Endothelial cell of umbilical vein (primary cell): Measurements from ENCODE around the gene IFITM5. TPM values are rescaled to one million over a fixed set of nuclear protein-coding genes. Genes with fewer than 3 reads are reported as not detected.

Experiments
- BruUV-seq: library from RNA; stranded (reverse); fragments of 400-500 nt; replicated peaks from 2 replicates; lab custom pipeline; 2021; lab: Mats Ljungman, UMichigan
- CTCF ChIA-PET: fragments of 300-600, 350-600 bp; sonication (Branson Sonifier 250); formaldehyde crosslinking; loops from one replicate; lab custom pipeline; 2021; ENCODE audit warnings: antibody characterized with exemption, inconsistent platforms; lab: Charles Lee
- POLR2A ChIA-PET: fragments of 300-600, 350-600 bp; sonication (Branson Sonifier 250); formaldehyde crosslinking; loops from one replicate; lab custom pipeline; 2021; ENCODE audit warnings: antibody characterized with exemption, inconsistent platforms; lab: Charles Lee
- DNase-seq: peaks from one replicate; pipeline ENCODE4 v3.0.0-alpha.2; 2011; ENCODE audit warnings: low read depth, low spot score
- FAIRE-seq: peaks from 2 replicates; lab custom pipeline; 2011; peaks lifted over from hg19 to GRCh38; lab: Jason Lieb, UNC
- H2AFZ ChIP-seq: 2 replicates; pipeline ENCODE4 v1.6.0; 2012; ENCODE audit warnings: low read depth, low read length, control low read depth, inconsistent platforms
- H3K27ac ChIP-seq: 2 replicates; pipeline ENCODE4 v1.5.1; 2011; ENCODE audit warnings: low read depth, mild to moderate bottlenecking, control low read depth, low read length, moderate library complexity; ENCODE audit not compliant: insufficient read depth
- H3K27me3 ChIP-seq, 2 experiments: 2 replicates each; pipeline versions ENCODE4 v1.6.0 to v1.6.1; 2011; ENCODE audit warnings: low read length in 2 of 2, mixed read lengths in 1 of 2; ENCODE audit not compliant: control insufficient read depth in 2 of 2, insufficient read depth in 2 of 2
- H3K36me3 ChIP-seq, 2 experiments: 2 replicates in 1 of 2; 3 replicates in 1 of 2; pipeline ENCODE4 v1.5.1; 2011; ENCODE audit warnings: low read length in 2 of 2, mild to moderate bottlenecking in 1 of 2, moderate library complexity in 1 of 2; ENCODE audit not compliant: control insufficient read depth in 2 of 2, insufficient read depth in 2 of 2; ENCODE audit errors: extremely low read depth in 1 of 2
- H3K4me1 ChIP-seq: 3 replicates; pipeline ENCODE4 v1.5.1; 2011; ENCODE audit warnings: mild to moderate bottlenecking, low read length; ENCODE audit not compliant: control insufficient read depth, insufficient read depth; ENCODE audit errors: extremely low read depth
- H3K4me2 ChIP-seq: 2 replicates; pipeline ENCODE4 v1.6.1; 2011; ENCODE audit warnings: low read length, control low read depth, mixed read lengths; ENCODE audit not compliant: insufficient read depth
- H3K4me3 ChIP-seq, 3 experiments: fragments of 200-600 bp in 1 of 3; sonication (generic), shearing (Covaris generic) in 1 of 3; replicated peaks in 1 of 3; 2 replicates each; pipeline ENCODE4 v1.5.1; 2011 to 2016; ENCODE audit warnings: control low read depth in 3 of 3, low read length in 3 of 3, mild to moderate bottlenecking in 2 of 3, inconsistent platforms in 1 of 3, low read depth in 1 of 3, moderate library complexity in 1 of 3; ENCODE audit not compliant: insufficient read depth in 1 of 3
- H3K79me2 ChIP-seq: 2 replicates; pipeline ENCODE4 v1.6.0; 2012; ENCODE audit warnings: low read length, inconsistent platforms; ENCODE audit not compliant: control insufficient read depth, insufficient read depth
- H3K9ac ChIP-seq: replicated peaks from 2 replicates; pipeline ENCODE3; 2011; ENCODE audit warnings: low read length, control low read depth; ENCODE audit not compliant: insufficient read depth; ENCODE audit errors: extremely low read depth
- H3K9me1 ChIP-seq: replicated peaks from 3 replicates; pipeline ENCODE4 v1.6.0; 2011; ENCODE audit warnings: mild to moderate bottlenecking, low read length; ENCODE audit not compliant: control insufficient read depth, insufficient read depth; ENCODE audit errors: extremely low read depth
- H3K9me3 ChIP-seq: replicated peaks from 2 replicates; pipeline ENCODE4 v1.5.1; 2012; ENCODE audit warnings: low read length, inconsistent platforms; ENCODE audit not compliant: control insufficient read depth, insufficient read depth
- H4K20me1 ChIP-seq: replicated peaks from 2 replicates; pipeline ENCODE3; 2011; ENCODE audit warnings: mild to moderate bottlenecking, low read length; ENCODE audit not compliant: control insufficient read depth, insufficient read depth; ENCODE audit errors: extremely low read depth
- EZH2 ChIP-seq: IDR thresholded peaks from 2 replicates; pipeline ENCODE4 v1.6.1; 2012; ENCODE audit warnings: borderline replicate concordance, low read depth, mild to moderate bottlenecking, moderate library complexity, low read length, inconsistent platforms; ENCODE audit not compliant: severe bottlenecking
- FOS ChIP-seq: IDR thresholded peaks from 2 replicates; pipeline ENCODE4 v1.6.1; 2011; ENCODE audit warnings: mild to moderate bottlenecking, low read length, moderate library complexity, borderline replicate concordance; ENCODE audit not compliant: insufficient read depth
- GATA2 ChIP-seq: IDR thresholded peaks from 2 replicates; pipeline ENCODE4 v1.7.0; 2011; ENCODE audit warnings: low read depth, mild to moderate bottlenecking, moderate library complexity, mixed read lengths, low read length; ENCODE audit not compliant: insufficient read length, insufficient read depth
- JUN ChIP-seq: IDR thresholded peaks from 2 replicates; pipeline ENCODE4 v1.6.1; 2011; ENCODE audit warnings: borderline replicate concordance, low read depth; ENCODE audit not compliant: insufficient read length, insufficient read depth
- MYC ChIP-seq: IDR thresholded peaks from one replicate; pipeline ENCODE4 v1.6.1; 2011; ENCODE audit warnings: mild to moderate bottlenecking, low read depth, low read length
- POLR2A ChIP-seq: IDR thresholded peaks from 2 replicates; pipeline ENCODE4 v1.6.1; 2012; ENCODE audit warnings: low read depth, mild to moderate bottlenecking, control low read depth, low read length
- POLR2AphosphoS5 ChIP-seq: IDR thresholded peaks from 2 replicates; pipeline ENCODE4 v1.6.1; 2012; ENCODE audit warnings: low read depth, mild to moderate bottlenecking, control low read depth, low read length, moderate library complexity; ENCODE audit not compliant: insufficient read depth
- dilution Hi-C: fragments of 300-500 bp; cut with MboI; formaldehyde crosslinking; loops from one replicate; pipeline ENCODE4 v1.15.0; 2019; ENCODE audit warnings: low sequenced_read_pairs; ENCODE audit not compliant: extremely low pct_ligation_motif_present
- intact Hi-C: fragments of 100-400 bp; cut with micrococcal nuclease; formaldehyde crosslinking; loops from one replicate; pipeline ENCODE4 v1.10.0; 2022
- polyA plus RNA-seq, 4 experiments: library from polyadenylated mRNA; depleted of rRNA in 3 of 4; stranded (reverse) in 3 of 4; unstranded in 1 of 4; fragments of >200 nt; gene quantifications; 2 replicates each; pipeline versions ENCODE4 v1.2.1 to v1.2.3, GENCODE V29; 2011 to 2012; ENCODE audit warnings: missing spikeins in 1 of 4
- total RNA-seq: library from RNA; stranded (reverse); gene quantifications from 2 replicates; pipeline ENCODE4 v1.2.3, GENCODE V29; 2021
- TF ChIP-seq, protein P1 (sequence below): IDR thresholded peaks from 2 replicates; pipeline ENCODE4 v1.6.1; 2011; ENCODE audit not compliant: insufficient read depth, insufficient read length
- TF ChIP-seq, protein P2 (sequence below), 2 donors: IDR thresholded peaks; 1 replicate in 1 of 2; 2 replicates in 1 of 2; pipeline ENCODE4 v1.5.1; 2011; ENCODE audit warnings: low read length in 2 of 2, mild to moderate bottlenecking in 2 of 2, moderate library complexity in 2 of 2, control low read depth in 1 of 2, inconsistent platforms in 1 of 2, low read depth in 1 of 2; ENCODE audit not compliant: insufficient read depth in 1 of 2; ENCODE audit errors: extremely low read depth in 1 of 2

IFITM5 gene
- total and polyA plus RNA-seq, 2 donors (not counting 3 experiments of a cell fraction or from before 2014, with no cell fraction given): not detected

DNA sequence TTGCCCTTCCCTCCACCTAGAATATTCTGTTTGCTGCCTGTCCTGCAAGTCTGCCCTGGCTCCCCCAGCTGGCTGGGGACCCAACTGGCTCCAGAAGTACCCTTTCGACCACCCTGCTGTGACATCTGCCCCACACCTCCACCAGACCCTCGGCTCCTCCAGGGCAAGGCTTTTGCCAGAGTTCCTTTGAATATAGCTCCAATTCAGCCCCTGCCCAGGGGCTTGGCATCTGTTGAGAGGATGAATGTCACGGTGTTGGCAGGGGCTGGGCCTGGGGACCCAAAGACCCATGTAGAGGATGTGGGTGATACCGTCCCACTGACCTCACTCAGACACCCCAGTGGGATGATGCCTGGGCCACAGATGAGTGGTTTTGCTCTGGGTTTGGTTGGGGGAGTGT, 17.2 kb downstream of the IFITM5 start:
- CTCF ChIA-PET: interaction anchor here (1.0 to 1.4 kb wide), 2 partner anchors 11 to 24 kb away, joined by 3 read pairs; no protein-coding TSS in a partner anchor

More for the DNA sequence above, 17.2 kb downstream of the IFITM5 start:
- no peaks in the 10 kb centered on the region for H3K9me1 ChIP-seq
- H3K27me3 ChIP-seq: peaks cover 42 to 48% of the 10 kb centered on the region in 2 experiments
- POLR2A ChIA-PET: no interaction called here
- FAIRE-seq (no peak), DNase-seq (no peak)
- dilution Hi-C loops (no loop called here), intact Hi-C loops (no loop called here)
- no TSS peak for BruUV-seq
- no peaks in the 10 kb centered on the region for H4K20me1 ChIP-seq
- H3K9me3 ChIP-seq: no peaks in the 10 kb centered on the region
- no peak overlapping the region for H3K4me3 ChIP-seq
- H3K79me2 ChIP-seq: no peaks in the 10 kb centered on the region
- no peaks in the 10 kb centered on the region for H3K4me1 ChIP-seq
- H3K9ac ChIP-seq: no peak overlapping the region
- TF ChIP-seq MYC: no peak
- TF ChIP-seq, protein P1, sequence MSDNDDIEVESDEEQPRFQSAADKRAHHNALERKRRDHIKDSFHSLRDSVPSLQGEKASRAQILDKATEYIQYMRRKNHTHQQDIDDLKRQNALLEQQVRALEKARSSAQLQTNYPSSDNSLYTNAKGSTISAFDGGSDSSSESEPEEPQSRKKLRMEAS: no peak
- no peak for TF ChIP-seq JUN
- no peak for TF ChIP-seq POLR2A
- no peak for TF ChIP-seq POLR2AphosphoS5
- no peak for TF ChIP-seq EZH2
- no peak for TF ChIP-seq GATA2
- TF ChIP-seq, protein P2, sequence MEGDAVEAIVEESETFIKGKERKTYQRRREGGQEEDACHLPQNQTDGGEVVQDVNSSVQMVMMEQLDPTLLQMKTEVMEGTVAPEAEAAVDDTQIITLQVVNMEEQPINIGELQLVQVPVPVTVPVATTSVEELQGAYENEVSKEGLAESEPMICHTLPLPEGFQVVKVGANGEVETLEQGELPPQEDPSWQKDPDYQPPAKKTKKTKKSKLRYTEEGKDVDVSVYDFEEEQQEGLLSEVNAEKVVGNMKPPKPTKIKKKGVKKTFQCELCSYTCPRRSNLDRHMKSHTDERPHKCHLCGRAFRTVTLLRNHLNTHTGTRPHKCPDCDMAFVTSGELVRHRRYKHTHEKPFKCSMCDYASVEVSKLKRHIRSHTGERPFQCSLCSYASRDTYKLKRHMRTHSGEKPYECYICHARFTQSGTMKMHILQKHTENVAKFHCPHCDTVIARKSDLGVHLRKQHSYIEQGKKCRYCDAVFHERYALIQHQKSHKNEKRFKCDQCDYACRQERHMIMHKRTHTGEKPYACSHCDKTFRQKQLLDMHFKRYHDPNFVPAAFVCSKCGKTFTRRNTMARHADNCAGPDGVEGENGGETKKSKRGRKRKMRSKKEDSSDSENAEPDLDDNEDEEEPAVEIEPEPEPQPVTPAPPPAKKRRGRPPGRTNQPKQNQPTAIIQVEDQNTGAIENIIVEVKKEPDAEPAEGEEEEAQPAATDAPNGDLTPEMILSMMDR (IDR thresholded peaks at IDR 0.05; ENCODE audit: extremely low read depth in 1 of 2, insufficient read depth in 1 of 2, low read depth in 1 of 2, low read length in 2 of 2): no peak
- no peak for TF ChIP-seq FOS
- no peak overlapping the region for H2AFZ ChIP-seq
- no peak overlapping the region for H3K27ac ChIP-seq
- no peaks in the 10 kb centered on the region for H3K36me3 ChIP-seq
- no peak overlapping the region for H3K4me2 ChIP-seq
